Smooth muscle cell of the brain vasculature (primary cell): ENCODE data around the gene IRX3.

ENCODE experiments used
- DNase-seq: peaks from one replicate; pipeline ENCODE4 v3.0.0-alpha.2; 2012; ENCODE audit warnings: low read depth, low spot score

IRX3 gene

DNA sequence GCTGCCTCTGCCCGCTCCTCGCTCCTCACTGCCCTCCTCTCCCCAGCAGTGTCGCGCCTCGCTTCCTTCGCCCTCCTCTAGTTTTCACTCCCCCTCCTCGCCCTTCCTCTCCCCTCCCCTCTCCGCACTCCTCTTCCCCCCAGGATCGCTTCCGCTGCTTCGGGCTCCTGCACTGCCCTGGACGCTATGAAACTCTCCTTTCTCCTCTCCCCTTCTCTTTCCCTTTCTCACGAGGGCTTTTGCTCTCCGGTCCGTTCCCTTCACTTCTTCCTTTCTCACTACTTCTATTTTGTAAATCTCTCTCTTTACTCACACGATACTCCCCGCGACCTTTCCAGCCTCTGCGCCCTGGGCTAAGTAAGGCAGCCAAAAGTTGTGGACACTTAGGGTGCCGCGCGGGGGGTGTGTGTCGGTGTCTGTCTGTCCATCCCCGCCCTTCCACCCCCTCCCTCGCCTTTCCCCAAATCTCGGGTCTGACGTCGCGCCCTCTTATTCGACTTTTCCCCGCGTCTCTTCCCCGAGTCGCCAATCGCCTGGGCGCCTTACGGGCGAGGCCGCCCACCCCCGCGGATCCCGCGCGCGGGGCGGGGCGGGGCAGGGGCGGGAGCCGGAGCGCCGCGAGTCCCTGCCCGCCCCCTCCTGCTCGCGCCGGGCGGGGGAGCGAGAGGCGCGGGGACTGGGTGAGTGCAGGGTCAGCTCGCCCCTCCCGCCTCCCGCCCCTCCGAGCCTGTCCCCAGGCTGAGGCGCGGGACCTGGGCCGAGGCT lies at the start of gene IRX3:
IRX3 (minus strand) TSS at position 422 of the 765 bp plus-strand sequence. CDS start 737 bp downstream, outside the sequence.
- DNase-seq = peak; percentile 41

- no peak for DNase-seq
Observed at GRCh38 chr16:54335230-54335629, 48.6 kb upstream of the IRX3 start.

GRCh38 chr16:54334208-54334607 lies 47.6 kb upstream of the IRX3 start:
- DNase-seq = no peak

DNA sequence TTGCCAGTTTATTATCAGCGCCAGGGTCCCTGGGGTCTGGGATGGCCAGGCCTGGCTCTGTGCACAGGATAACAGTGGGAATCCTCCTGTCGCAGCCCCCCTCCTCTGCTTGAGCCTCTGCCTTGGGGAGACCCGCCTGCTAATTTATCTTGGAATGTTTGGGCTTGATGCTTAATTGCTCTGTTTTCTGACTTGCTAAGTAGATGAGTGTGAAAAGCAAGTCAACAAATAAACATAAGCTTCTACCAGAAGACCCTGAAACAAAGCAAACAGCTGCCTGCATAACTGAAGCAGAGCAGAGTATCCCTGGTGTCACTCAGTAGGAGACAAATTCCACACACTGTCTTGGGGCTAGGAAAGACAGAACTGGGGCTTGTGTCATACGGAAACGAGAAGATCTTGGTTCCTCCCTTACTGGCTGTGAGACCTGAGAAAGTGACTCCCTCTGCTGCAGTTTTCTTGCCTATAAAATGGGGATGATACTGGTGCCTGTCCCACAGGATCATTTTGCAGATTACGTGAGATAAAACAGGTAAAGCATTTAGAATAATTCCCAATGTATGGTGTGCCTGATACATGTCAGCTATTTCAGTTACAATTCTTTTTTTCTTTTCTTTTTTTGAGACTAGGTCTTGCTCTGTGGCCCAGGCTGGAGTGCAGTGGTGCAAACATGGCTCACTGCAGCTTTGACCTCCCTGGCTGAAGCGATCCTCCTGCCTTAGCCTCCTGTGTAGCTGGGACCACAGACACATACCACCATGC lies 44.8 kb upstream of the IRX3 start:
- DNase-seq = no peak

DNA sequence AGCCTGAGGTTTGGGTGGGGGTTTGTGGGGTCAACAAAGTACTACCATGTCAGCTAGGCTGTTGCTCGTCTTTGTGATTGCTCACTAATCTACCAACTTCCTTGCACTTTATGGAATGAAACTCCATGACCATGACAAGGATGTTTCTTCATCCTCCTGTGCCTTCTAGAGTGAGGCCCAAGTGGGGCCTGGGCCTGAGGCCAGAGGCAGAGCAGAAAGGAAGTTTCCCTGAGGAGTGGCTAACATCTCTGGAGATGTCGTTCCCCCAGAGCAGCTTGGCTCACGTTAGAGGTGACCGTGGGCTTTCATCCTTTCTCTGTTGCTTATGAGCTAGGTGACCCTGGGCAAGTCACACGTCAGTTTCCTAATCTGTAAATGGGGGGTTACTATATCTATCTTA lies 41.0 kb upstream of the IRX3 start:
- no peak for DNase-seq

DNA sequence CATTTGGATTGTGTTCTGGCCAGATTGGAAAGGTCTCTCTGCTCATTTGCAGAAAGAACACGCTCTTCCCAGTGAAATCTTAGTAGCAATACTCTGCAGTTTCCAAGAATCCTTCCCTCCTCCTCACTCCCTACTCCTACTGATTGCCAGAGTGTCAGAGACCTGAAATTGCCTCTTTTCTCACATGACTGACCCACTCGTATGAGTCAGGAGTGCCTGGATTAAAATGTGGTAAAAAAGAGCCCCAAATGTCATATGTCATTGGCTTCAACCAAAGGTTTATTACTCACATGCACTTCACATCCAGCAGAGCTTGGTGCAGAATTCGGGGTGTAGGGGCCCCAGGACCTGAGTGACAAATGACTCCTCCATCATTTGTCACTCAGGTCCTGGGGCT lies 39.7 kb upstream of the IRX3 start:
- no peak for DNase-seq

- no peak for DNase-seq
Observed at GRCh38 chr16:54325616-54326265, 39.2 kb upstream of the IRX3 start.

GRCh38 chr16:54324716-54325115 lies 38.1 kb upstream of the IRX3 start:
- DNase-seq = no peak

DNA sequence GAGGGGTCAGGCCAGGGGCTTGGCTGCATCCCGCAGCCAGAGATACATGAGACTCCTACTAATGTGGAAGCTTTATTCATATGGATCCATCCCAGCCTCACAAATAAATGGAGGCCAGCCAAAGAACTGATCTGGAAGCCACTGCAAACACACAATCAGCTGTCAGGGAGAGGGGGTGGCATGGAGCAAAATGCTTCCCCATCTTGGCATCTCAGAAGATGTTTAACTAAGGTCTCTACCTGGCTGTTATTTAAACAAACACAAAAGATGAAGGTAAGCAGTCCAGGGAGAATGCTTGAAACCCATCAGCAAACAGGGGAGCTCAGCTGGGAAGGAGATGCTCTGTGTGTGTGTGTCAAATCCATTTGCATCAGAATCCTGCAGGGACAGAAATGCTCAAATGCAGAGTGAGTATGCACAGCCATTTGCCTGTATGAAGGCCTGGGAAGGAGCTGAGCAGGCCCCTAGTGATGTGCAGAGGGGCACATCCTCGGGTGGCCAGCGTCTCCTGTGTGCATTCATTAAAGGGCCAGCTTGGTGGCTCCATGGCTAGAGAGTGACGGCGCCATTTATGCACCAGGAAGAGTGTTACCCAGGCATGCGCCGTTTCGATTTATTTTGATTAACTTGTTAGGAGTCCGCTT lies 34.2 kb upstream of the IRX3 start:
- no peak for DNase-seq

DNA sequence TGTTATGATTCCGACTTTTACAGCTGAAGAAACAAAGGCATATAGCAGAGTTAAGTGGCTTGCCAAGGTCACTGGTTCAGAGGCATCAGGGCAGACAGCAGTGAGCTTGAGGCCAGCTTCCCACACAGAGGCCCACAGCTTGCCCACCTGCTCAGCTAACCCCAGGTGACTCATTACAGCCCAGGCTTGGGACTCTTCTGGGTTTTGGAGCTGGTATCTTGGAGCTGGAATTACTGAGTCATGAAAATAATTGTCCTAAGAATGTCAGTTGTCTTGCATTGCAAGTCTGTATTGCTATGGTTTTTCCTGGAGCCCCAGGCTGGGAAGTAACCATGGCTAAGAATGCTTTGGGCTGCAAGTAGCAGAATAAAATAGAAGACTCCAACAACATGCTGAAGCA lies 32.4 kb upstream of the IRX3 start:
- DNase-seq = no peak

DNA sequence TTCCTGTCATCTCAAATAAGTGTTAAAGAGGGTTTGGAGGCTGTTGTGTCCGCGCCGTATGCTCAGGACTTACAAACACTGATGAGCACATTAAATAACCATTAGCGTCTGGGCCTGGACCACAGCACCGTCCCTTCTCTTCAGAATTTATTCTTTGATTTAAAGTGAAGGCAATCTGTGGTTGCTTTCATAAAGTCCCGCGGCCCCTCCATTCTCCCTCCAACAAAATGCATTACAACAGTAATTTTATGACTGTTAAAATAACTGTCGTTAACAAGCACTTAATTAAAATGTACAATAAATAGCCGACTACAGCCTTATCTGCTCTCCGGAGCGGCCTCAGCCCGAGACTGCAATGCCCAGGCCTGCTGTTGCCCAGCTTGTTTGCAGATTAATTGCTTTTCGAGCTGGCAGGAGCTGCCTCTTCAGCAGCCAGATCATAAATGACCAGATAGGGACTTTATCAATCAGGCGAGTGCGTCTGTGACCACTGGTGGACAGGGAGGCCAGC lies 30.6 kb upstream of the IRX3 start:
- no peak for DNase-seq

DNA sequence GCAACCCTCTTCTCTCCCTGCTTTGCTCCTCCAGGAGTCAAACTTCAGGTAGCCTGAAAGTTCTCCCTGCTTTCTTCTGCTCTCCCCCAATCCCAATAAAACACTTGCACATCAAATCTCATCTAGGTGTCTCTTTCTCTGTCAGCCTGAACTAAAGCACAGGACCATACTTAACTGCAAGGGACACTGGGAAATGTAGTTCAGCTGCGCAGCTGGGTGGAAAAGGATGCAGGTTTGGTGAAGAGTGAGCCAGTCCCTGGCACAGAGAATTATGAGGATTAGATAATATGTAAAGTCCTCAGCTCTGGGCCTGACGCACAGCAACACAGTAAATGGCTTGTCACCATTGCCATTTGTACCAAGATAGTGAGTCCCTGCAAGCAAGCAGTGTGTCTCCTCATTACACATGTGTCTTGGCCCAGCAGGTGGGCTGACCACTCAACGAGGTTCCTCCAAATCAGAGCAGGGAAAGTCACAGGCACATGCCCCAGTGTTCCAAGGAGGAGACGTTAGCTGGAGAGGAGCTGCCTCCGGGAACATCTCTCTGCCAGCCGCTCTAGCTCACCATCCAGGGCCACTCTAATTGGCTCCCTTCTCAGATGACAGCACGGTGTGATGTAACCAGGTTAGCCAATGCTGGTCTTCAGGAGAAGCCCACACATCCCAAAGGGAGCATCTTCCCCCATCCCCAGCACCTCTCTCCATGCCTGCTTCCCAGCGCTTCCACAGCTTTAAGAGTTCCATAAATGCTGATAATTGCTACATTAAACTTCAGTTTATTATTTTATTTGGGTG lies 29.7 kb upstream of the IRX3 start:
- no peak for DNase-seq

DNA sequence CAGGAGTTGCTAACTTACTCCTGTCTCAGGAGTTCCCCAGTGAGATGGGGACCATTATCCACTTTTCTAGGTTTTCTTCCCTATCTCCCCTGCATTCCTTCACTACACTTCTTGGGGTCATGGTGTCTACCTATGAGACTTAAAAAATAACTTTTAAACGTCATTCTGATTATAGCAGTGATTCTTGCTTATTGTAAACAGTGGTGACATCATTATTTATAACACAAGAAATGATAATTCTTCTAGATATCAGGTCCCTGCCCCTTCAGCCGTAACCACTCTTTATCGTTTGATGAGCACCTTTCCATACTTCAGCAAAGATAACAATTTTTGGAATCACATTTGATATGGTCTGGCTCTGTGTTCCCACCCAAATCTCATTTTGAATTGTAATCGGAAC lies 27.2 kb upstream of the IRX3 start:
- no peak for DNase-seq

DNA sequence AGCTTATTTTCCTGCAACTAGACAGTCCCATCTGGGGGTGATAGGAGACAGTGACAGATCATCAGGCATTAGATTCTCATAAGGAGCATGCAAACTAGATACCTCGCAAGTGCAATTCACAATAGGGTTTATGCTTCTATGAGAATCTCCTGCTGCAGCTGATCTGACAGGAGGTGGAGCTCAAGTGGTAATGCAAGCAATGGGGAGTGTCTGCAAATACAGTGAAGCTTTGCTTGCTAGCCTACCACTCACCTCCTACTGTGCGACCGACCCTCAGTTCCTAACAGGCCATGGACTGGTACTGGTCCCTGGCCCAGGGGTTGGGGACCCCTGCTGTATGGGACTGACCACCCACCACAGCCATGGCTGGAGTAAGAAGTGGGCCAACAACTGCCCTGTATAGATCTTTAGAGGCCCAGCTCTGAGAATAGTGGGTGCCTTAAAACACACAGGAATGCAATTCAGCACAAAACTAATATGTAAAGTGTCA lies 26.0 kb upstream of the IRX3 start:
- no peak for DNase-seq

DNA sequence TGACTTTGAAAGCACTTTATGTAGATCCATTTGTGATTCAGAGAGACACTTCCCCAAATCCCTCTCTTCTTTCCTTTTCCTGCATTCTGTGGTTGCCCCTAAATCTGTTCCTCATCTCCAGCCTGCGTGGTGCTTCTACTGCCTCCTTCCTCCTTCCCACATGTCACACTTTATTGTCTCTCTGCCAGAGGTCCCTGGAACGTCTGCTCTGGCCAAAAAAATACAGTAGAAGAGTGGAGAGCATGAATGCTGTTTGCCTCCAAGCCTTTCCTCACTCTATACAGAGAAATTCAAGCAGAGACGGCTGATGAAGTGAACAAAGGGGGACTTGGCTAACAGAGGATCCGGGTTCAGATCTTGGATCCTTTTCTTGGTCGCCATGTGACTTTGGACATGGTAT lies 22.8 kb upstream of the IRX3 start:
- DNase-seq = no peak

DNA sequence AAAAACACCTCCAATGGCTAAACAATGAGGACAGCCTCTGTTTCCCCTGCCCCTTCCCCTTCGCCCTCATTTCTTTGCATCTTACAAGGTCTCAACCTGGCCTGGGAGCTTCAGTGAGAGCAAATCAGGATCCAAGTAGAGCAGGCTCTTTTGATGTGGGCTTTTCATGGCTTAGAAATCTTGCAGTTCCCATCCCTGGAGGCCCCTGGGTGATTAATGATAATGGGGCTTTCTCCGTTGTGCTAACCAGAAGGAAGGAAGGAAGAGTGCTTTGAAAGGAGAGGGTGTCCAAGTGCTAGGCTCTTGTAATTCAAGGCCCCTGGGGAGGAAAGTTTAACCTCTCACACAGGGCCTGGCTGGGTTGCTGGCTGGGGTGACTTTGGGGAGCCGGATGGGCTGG lies 18.5 kb upstream of the IRX3 start:
- DNase-seq = no peak

DNA sequence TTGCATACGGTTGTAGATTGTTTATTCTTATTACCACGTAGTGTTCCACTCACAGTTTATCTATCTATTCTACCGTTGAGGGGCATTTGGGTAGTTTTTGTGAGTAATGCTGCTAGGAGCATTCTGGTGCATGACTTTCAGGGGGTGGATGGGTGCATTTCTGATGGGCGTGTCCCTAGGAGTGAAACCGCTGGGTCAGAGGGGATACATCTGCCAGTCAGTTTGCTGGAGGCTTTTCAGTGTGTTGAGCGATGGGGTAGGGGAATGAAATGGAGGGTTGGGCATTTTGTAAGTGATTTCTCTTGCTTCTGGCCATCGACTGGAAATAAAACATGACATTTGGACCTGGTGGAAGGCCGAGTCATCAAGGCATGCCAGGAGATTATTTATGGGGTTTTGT lies 17.0 kb upstream of the IRX3 start:
- no peak for DNase-seq

GRCh38 chr16:54297154-54297553 lies 10.6 kb upstream of the IRX3 start:
- DNase-seq = no peak

GRCh38 chr16:54296543-54296942 lies 10.0 kb upstream of the IRX3 start:
- no peak for DNase-seq

DNA sequence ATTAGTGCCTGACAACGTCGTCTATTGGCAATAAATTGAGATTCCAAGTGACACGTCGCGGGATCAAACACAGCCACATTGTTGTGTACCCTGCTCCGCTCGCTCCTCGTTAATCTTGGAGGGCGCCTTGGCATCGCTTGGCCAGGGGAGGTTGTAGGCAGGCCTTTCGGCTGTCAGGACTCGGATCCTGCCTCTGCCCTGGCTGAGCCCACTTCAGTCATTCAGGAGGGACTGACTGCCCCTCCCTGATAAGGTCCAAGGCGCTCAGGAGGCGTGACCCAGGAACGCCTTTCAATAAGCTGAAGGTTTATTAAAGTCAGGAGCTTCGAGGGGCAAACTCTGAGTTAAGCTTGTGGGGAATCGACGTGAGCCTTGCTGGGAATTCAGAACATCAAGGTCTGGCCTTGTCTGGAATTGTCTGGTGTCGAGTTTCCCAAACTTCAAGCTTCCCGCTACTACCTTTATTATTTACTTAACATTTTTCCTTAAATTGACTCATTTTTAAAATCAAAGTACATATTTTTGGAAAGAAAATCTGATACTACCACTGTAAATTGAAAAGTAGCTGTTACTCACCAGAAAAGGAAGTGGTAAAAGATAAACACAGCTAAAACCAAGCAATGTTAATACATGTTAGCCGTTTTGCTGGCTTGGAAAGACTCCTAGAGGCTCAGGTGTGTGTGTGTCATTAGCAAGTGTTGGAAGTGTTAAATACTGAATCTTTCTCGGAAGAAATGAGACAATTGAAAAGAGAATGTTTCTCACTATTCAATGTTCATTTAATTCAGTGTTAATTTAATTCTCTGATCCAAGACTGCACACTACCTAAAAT lies 5.3 kb upstream of the IRX3 start:
- DNase-seq = no peak
